DND-41 (cell line): ENCODE measurements around the gene PCDHGB6.

Experiments used
- EZH2 ChIP-seq: IDR thresholded peaks from 3 replicates; pipeline ENCODE4 v1.6.1; 2012; ENCODE audit warnings: borderline replicate concordance, low read depth, mild to moderate bottlenecking, moderate library complexity, low read length, inconsistent platforms; ENCODE audit not compliant: severe bottlenecking
- TF ChIP-seq, protein P1 (sequence below): IDR thresholded peaks from 2 replicates; pipeline ENCODE4 v1.5.1; 2012; ENCODE audit warnings: borderline replicate concordance, low read length, moderate library complexity, mild to moderate bottlenecking; ENCODE audit not compliant: poor library complexity, severe bottlenecking; ENCODE audit errors: extremely low read depth

DNA sequence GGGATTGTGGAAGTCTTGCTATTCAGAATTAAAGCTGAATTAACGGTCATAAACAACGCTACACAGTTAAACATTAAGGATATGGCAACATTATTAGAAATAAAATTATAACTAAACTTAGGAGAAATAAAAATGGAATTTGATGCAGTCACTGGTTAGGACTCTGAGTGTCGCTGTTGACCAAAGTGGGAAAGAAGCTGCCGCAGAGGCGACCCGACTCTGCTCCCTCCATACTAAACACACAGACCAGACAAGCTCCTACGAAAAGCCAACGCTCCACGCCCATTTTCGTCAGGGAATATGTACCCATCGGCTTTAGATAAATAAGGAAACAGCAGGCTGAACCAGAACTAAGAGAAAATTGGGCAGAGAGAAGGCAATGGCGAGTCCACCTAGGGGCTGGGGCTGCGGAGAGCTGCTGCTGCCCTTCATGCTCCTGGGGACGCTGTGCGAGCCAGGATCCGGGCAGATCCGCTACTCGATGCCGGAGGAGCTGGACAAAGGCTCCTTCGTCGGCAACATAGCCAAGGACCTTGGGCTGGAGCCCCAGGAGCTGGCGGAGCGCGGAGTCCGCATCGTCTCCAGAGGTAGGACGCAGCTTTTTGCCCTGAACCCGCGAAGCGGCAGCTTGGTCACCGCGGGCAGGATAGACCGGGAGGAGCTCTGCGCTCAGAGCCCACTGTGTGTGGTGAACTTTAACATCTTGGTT is 43.7 kb upstream of the PCDHGB6 start, which contains the start of gene PCDHGA5:
- TF ChIP-seq, protein P1, sequence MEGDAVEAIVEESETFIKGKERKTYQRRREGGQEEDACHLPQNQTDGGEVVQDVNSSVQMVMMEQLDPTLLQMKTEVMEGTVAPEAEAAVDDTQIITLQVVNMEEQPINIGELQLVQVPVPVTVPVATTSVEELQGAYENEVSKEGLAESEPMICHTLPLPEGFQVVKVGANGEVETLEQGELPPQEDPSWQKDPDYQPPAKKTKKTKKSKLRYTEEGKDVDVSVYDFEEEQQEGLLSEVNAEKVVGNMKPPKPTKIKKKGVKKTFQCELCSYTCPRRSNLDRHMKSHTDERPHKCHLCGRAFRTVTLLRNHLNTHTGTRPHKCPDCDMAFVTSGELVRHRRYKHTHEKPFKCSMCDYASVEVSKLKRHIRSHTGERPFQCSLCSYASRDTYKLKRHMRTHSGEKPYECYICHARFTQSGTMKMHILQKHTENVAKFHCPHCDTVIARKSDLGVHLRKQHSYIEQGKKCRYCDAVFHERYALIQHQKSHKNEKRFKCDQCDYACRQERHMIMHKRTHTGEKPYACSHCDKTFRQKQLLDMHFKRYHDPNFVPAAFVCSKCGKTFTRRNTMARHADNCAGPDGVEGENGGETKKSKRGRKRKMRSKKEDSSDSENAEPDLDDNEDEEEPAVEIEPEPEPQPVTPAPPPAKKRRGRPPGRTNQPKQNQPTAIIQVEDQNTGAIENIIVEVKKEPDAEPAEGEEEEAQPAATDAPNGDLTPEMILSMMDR, result peak; percentile 8
- no peak for TF ChIP-seq EZH2
